ENCODE data around the gene GBGT1. TPM values are rescaled to one million over a fixed set of nuclear protein-coding genes. Genes with fewer than 3 reads are reported as not detected.

Gene GBGT1
- total and polyA plus RNA-seq, 2 donors (not counting 3 experiments of a cell fraction or from before 2014, with no cell fraction given) = 35.6 to 56.3 TPM

- DNase-seq (ENCODE audit: low read depth, low spot score) (no peak), FAIRE-seq (no peak)
- ChIA-PET CTCF (interaction anchor here (1.4 to 2.4 kb wide), 2 partner anchors 14 to 16 kb away, joined by 5 to 8 read pairs; no protein-coding TSS in a partner anchor), POLR2A (no interaction called here)
- no peaks in the 10 kb centered on the region for H3K79me2 ChIP-seq (ENCODE audit: control insufficient read depth, insufficient read depth, low read length)
- dilution Hi-C loops (cut with MboI; ENCODE audit: extremely low pct_ligation_motif_present, low sequenced_read_pairs) = no loop called here
- intact Hi-C loops (cut with micrococcal nuclease) = no loop called here
- peaks cover 0 to 4% of the 10 kb centered on the region in 2 experiments for H3K27me3 ChIP-seq (ENCODE audit: control insufficient read depth in 2 of 2, insufficient read depth in 2 of 2, low read length in 2 of 2)
- H3K9ac ChIP-seq (replicated peaks; ENCODE audit: extremely low read depth, insufficient read depth, low read length) = no peak overlapping the region
- no peak overlapping the region for H2AFZ ChIP-seq (ENCODE audit: low read depth, low read length)
- no peak overlapping the region for H3K4me2 ChIP-seq (ENCODE audit: insufficient read depth, low read length)
- BruUV-seq (replicated peaks) = no TSS peak
- no peak overlapping the region for H3K4me3 ChIP-seq (replicated peaks in 1 of 3; ENCODE audit: insufficient read depth in 1 of 3, low read depth in 1 of 3, low read length in 3 of 3)
- H4K20me1 ChIP-seq (replicated peaks; ENCODE audit: control insufficient read depth, extremely low read depth, insufficient read depth, low read length) = no peaks in the 10 kb centered on the region
- H3K27ac ChIP-seq (ENCODE audit: insufficient read depth, low read depth, low read length) = no peak overlapping the region
- no peaks in the 10 kb centered on the region for H3K9me1 ChIP-seq (replicated peaks; ENCODE audit: control insufficient read depth, extremely low read depth, insufficient read depth, low read length)
- H3K4me1 ChIP-seq (ENCODE audit: control insufficient read depth, extremely low read depth, insufficient read depth, low read length) = no peaks in the 10 kb centered on the region
- no peaks in the 10 kb centered on the region for H3K36me3 ChIP-seq (ENCODE audit: control insufficient read depth in 2 of 2, extremely low read depth in 1 of 2, insufficient read depth in 2 of 2, low read length in 2 of 2)
- TF ChIP-seq POLR2A (IDR thresholded peaks at IDR 0.05; ENCODE audit: low read depth, low read length) = no peak
- TF ChIP-seq, protein P1, sequence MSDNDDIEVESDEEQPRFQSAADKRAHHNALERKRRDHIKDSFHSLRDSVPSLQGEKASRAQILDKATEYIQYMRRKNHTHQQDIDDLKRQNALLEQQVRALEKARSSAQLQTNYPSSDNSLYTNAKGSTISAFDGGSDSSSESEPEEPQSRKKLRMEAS (IDR thresholded peaks at IDR 0.05; ENCODE audit: insufficient read depth, insufficient read length) = no peak
- H3K9me3 ChIP-seq (replicated peaks; ENCODE audit: control insufficient read depth, insufficient read depth, low read length) = no peaks in the 10 kb centered on the region
Observed at GRCh38 chr9:133201424-133202144, 37.9 kb upstream of the GBGT1 start.

GRCh38 chr9:133200631-133201030 lies 36.9 kb upstream of the GBGT1 start:
- Histone ChIP-seq H3K27ac (ENCODE audit: insufficient read depth, low read depth, low read length) (no peak overlapping the region), H3K4me1 (ENCODE audit: control insufficient read depth, extremely low read depth, insufficient read depth, low read length) (no peaks in the 10 kb centered on the region), H3K27me3 (ENCODE audit: control insufficient read depth in 2 of 2, insufficient read depth in 2 of 2, low read length in 2 of 2) (peaks cover 0 to 4% of the 10 kb centered on the region in 2 experiments), H3K4me3 (replicated peaks in 1 of 3; ENCODE audit: insufficient read depth in 1 of 3, low read depth in 1 of 3, low read length in 3 of 3) (no peak overlapping the region), H3K4me2 (ENCODE audit: insufficient read depth, low read length) (no peak overlapping the region), H3K79me2 (ENCODE audit: control insufficient read depth, insufficient read depth, low read length) (no peaks in the 10 kb centered on the region), H4K20me1 (replicated peaks; ENCODE audit: control insufficient read depth, extremely low read depth, insufficient read depth, low read length) (no peaks in the 10 kb centered on the region), H3K9me1 (replicated peaks; ENCODE audit: control insufficient read depth, extremely low read depth, insufficient read depth, low read length) (no peaks in the 10 kb centered on the region), H3K9me3 (replicated peaks; ENCODE audit: control insufficient read depth, insufficient read depth, low read length) (no peaks in the 10 kb centered on the region), H2AFZ (ENCODE audit: low read depth, low read length) (no peak overlapping the region), H3K9ac (replicated peaks; ENCODE audit: extremely low read depth, insufficient read depth, low read length) (no peak overlapping the region), H3K36me3 (ENCODE audit: control insufficient read depth in 2 of 2, extremely low read depth in 1 of 2, insufficient read depth in 2 of 2, low read length in 2 of 2) (no peaks in the 10 kb centered on the region)
- TF ChIP-seq MYC (IDR thresholded peaks at IDR 0.05; ENCODE audit: low read depth, low read length) (no peak), GATA2 (IDR thresholded peaks at IDR 0.05; ENCODE audit: insufficient read depth, insufficient read length, low read depth, low read length) (no peak), JUN (IDR thresholded peaks at IDR 0.05; ENCODE audit: borderline replicate concordance, insufficient read depth, insufficient read length, low read depth) (no peak), EZH2 (IDR thresholded peaks at IDR 0.05; ENCODE audit: borderline replicate concordance, low read depth, low read length, severe bottlenecking) (no peak), POLR2AphosphoS5 (IDR thresholded peaks at IDR 0.05; ENCODE audit: insufficient read depth, low read depth, low read length) (no peak), CTCF (IDR thresholded peaks at IDR 0.05; ENCODE audit: extremely low read depth in 1 of 2, insufficient read depth in 1 of 2, low read depth in 1 of 2, low read length in 2 of 2) (no peak), POLR2A (IDR thresholded peaks at IDR 0.05; ENCODE audit: low read depth, low read length) (no peak), FOS (IDR thresholded peaks at IDR 0.05; ENCODE audit: borderline replicate concordance, insufficient read depth, low read length) (no peak)
- TF ChIP-seq, protein P1 (IDR thresholded peaks at IDR 0.05; ENCODE audit: insufficient read depth, insufficient read length) = no peak
- no TSS peak for BruUV-seq (replicated peaks)
- dilution Hi-C loops (cut with MboI; ENCODE audit: extremely low pct_ligation_motif_present, low sequenced_read_pairs) (no loop called here), intact Hi-C loops (cut with micrococcal nuclease) (no loop called here)
- no peak for FAIRE-seq
- DNase-seq (ENCODE audit: low read depth, low spot score) = no peak
- CTCF ChIA-PET = interaction anchor here (1.6 to 2.4 kb wide), 2 partner anchors 13 to 14 kb away, joined by 5 to 8 read pairs; no protein-coding TSS in a partner anchor
- POLR2A ChIA-PET = no interaction called here

All from endothelial cell of umbilical vein (primary cell).